GM12872 (cell line): Measurements from ENCODE around the gene STS.

ENCODE experiments used
- CTCF ChIP-seq: IDR thresholded peaks from 3 replicates; pipeline ENCODE4 v1.5.1; 2011; ENCODE audit warnings: low read depth, mild to moderate bottlenecking, low read length, moderate library complexity; ENCODE audit not compliant: insufficient read depth

STS gene

DNA sequence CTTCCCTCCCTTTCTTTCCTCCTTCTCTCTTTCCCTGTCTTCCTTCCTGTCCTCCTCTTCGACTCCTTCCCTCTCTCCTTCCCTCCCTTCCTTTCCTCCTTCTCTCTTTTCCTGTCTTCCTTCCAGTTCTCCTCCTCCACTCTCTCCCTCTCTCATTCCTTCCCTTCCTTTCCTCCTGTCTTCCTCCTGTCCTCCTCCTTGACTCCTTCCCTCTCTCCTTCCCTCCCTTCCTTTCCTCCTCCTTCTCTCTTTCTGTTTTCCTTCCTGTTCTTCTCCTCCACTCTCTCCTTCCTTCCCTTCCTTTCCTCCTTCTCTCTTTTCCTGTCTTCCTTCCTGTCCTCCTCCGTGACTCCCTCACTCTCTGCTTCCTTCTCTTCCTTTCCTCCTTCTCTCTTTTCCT is 5.7 kb downstream of the STS start:
- no peak for TF ChIP-seq CTCF

DNA sequence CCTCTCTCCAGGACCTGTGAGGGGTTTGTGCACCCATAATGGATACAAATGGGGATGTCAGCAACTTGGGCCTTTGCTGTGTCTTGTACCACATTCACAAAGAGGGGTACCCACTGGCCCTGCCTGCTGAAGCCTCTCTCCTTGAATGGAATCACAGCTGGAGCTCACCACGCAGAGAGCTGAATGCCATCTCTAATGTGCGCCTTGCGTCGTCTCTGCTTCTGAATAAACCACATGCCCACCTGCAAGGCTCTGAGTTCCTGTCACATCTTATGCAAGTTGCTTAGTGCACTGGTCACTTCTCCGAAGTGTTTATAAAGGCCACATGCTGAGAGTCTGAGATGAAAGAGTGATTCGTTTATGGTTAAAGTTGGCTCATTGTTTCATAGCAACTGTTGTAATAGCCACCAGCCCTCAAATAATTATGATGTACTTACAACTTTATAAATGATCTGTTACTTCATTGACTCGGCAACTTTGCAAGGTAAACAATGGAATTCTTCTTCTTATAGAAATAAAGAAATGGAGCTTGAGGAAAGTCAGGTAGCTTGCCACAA is 6.6 kb downstream of the STS start:
- no peak for TF ChIP-seq CTCF

DNA sequence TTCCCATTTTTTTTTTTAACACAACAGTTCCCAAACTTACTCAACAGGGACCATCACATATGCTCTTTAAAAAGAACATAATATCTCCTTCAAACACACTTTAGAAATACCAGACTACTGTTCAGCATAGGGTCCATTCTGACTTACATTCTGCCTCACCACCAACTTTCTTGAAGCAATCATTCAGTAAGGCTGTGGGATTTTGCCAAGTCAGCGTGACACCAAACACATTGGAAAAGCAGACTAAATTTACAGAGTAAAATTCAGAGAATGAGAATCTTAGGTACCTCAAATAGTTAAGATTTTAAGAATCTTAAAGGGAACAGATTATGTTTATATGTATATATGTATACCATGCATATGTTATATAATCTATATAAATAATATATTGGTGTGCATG is 7.7 kb downstream of the STS start:
- no peak for TF ChIP-seq CTCF

DNA sequence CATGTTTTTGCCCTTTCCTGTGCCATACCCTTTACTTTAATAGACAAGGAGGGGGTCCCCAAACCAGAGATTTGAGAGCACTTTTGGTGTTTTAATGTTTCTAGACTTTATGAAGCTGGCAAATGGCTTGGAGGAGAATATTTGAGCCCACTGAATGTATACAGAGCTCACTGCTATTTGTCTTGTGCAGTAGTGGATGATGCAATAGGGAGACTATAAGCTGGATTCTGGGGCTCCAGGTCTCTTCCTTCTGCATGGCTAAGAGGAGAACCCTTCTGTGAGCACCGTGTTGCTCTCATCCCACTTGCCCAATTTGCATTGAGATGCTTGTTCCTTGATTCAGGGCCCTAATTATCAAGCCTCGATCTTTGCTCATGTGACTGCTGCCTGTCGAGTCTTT is 9.4 kb downstream of the STS start:
- TF ChIP-seq CTCF, result no peak

- TF ChIP-seq CTCF, result no peak
These were observed 11.0 kb downstream of the STS start for GRCh38 chrX:7158468-7158990.

DNA sequence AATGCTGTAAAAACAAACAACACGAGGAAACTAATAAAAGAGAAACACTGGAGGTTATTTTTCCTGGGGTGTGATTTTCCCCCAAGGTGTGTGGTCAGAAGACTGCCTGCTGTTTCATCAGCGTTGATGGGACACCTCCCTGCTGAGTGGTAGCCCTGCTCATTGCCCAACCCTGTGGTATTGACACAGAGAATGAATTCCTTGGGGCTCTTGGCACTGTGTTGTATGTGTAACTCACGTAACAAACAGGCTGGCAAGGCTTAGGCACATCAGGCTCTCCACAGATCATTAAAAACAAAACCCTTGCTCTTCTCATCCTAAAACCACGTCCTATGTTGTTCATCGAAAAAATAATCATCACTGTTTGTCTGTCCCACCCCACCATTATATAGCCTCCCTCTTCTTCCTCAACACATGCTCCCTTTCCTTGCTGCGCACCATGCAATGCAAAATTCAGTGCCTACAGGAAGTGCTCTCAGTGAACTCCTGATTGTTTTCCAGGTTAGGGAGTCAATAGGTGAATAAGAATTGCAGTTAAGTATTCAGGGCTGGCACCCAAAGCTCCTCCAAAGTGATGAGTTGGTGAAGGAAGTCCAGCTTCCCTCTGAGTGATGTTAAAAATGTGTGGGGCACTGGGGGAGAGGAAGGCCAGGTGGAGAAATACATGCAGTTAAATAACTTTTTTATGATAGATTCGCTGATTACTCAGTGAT is 11.8 kb downstream of the STS start:
- TF ChIP-seq CTCF, result no peak

- no peak for TF ChIP-seq CTCF
These were observed 15.7 kb downstream of the STS start for GRCh38 chrX:7163146-7163677.
